HG02642 (cell line): ENCODE results near the gene KIF5A.
"Not testable (repeated sequence)": the region's sequence is repeated elsewhere in the genome, so short reads cannot be mapped to it uniquely, and the experiment has no call there.

Experiments used
- ATAC-seq: cut with Tn5 transposase; IDR thresholded peaks from one replicate; pipeline ENCODE4 v1.9.1; 2021; ENCODE audit warnings: mild to moderate bottlenecking; ENCODE audit not compliant: unreplicated experiment, poor library complexity

KIF5A gene

GRCh38 chr12:57549909-57550640, at the start of gene KIF5A:
Gene KIF5A, plus strand, starts transcription at chr12:57550044. Its CDS starts 228 bp downstream, at chr12:57550272.
- ATAC-seq: peak; percentile 28

- ATAC-seq: no peak
Measured at GRCh38 chr12:57500213-57500612, 49.6 kb upstream of the KIF5A start.

GRCh38 chr12:57502311-57502969, 47.4 kb upstream of the KIF5A start:
- not testable (repeated sequence) for ATAC-seq

GRCh38 chr12:57506541-57506940, 43.3 kb upstream of the KIF5A start:
- not testable (repeated sequence) for ATAC-seq

- ATAC-seq: not testable (repeated sequence)
Measured at GRCh38 chr12:57507796-57508195, 42.0 kb upstream of the KIF5A start.

- no peak for ATAC-seq
Measured at GRCh38 chr12:57511161-57511560, 38.7 kb upstream of the KIF5A start.

GRCh38 chr12:57511588-57512325, 38.1 kb upstream of the KIF5A start:
- ATAC-seq: no peak

- ATAC-seq: no peak
Measured at GRCh38 chr12:57512665-57513064, 37.2 kb upstream of the KIF5A start.

- no peak for ATAC-seq
Measured at GRCh38 chr12:57513266-57513665, 36.6 kb upstream of the KIF5A start.

GRCh38 chr12:57513677-57514076, 36.2 kb upstream of the KIF5A start:
- ATAC-seq: not testable (repeated sequence)

- ATAC-seq: not testable (repeated sequence)
Measured at GRCh38 chr12:57514246-57514645, 35.6 kb upstream of the KIF5A start.

- no peak for ATAC-seq
Measured at GRCh38 chr12:57514720-57515407, 35.0 kb upstream of the KIF5A start.

- no peak for ATAC-seq
Measured at GRCh38 chr12:57515408-57515933, 34.4 kb upstream of the KIF5A start.

GRCh38 chr12:57515934-57516541, 33.8 kb upstream of the KIF5A start:
- ATAC-seq: no peak

GRCh38 chr12:57516617-57517153, 33.2 kb upstream of the KIF5A start:
- no peak for ATAC-seq

- no peak for ATAC-seq
Measured at GRCh38 chr12:57517187-57517586, 32.7 kb upstream of the KIF5A start.

- not testable (repeated sequence) for ATAC-seq
Measured at GRCh38 chr12:57517718-57518117, 32.1 kb upstream of the KIF5A start.

- ATAC-seq: no peak
Measured at GRCh38 chr12:57518176-57518919, 31.5 kb upstream of the KIF5A start.
